PFSK-1 (cell line): ENCODE measurements around the gene PHLPP1.

Experiments used
- FOXP2 ChIP-seq: optimal IDR thresholded peaks from 2 replicates; pipeline ENCODE3; 2011; ENCODE audit warnings: borderline replicate concordance, control low read depth, inconsistent platforms; ENCODE audit not compliant: insufficient read depth; ENCODE audit errors: extremely low read length, extremely low read depth
- POLR2AphosphoS5 ChIP-seq: IDR thresholded peaks from 2 replicates; pipeline ENCODE4 v1.6.1; 2012; ENCODE audit warnings: low read depth, mild to moderate bottlenecking, control low read depth, low read length, moderate library complexity
- SIN3A ChIP-seq: IDR thresholded peaks from 2 replicates; pipeline ENCODE4 v1.6.1; 2012; ENCODE audit warnings: mild to moderate bottlenecking, low read length, moderate library complexity, borderline replicate concordance; ENCODE audit not compliant: insufficient read depth
- TAF1 ChIP-seq: IDR thresholded peaks from 2 replicates; pipeline ENCODE4 v1.6.1; 2012; ENCODE audit warnings: low read length, control low read depth, borderline replicate concordance; ENCODE audit not compliant: insufficient read depth
- TF ChIP-seq, protein P1 (sequence below), 2 experiments: IDR thresholded peaks; 2 replicates each; pipeline versions ENCODE4 v1.6.1 to v1.8.0; 2011 to 2012; ENCODE audit warnings: low read depth in 2 of 2, low read length in 2 of 2, control low read depth in 1 of 2, inconsistent platforms in 1 of 2, mild to moderate bottlenecking in 1 of 2, moderate library complexity in 1 of 2; ENCODE audit not compliant: insufficient read depth in 1 of 2

DNA sequence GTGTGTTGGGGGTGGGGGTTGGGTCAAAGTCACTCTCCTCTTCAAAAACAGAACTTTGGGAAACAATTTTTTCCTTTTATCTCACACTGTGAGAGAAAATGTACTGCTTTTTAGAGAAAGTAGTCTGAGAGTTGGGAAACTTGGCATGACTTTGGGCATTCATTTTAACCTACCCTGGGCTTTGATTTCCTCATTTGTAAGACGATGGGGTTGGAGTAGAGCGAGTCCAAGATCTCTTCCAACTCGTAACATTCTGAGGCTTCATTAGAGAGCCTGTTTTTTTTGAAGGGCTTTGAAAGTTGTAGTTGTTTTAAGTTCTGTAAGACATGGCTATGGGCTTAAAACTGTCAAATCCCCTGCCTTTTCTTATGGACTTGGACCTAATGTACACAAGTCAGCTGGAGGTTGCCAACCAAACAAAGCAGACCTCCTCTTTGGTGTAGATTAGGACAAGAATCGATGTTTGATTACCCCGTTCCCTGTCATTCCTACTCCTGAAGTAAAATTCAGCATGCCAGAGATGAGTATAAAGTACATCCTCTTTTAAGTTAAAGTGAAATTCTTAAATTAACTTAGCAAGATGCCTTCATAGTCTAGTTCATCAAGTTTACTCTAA, 8.4 kb downstream of the PHLPP1 start:
- TF ChIP-seq TAF1: no peak
- TF ChIP-seq SIN3A: no peak; the same call in 1 of the 2 replicates
- TF ChIP-seq, protein P1, sequence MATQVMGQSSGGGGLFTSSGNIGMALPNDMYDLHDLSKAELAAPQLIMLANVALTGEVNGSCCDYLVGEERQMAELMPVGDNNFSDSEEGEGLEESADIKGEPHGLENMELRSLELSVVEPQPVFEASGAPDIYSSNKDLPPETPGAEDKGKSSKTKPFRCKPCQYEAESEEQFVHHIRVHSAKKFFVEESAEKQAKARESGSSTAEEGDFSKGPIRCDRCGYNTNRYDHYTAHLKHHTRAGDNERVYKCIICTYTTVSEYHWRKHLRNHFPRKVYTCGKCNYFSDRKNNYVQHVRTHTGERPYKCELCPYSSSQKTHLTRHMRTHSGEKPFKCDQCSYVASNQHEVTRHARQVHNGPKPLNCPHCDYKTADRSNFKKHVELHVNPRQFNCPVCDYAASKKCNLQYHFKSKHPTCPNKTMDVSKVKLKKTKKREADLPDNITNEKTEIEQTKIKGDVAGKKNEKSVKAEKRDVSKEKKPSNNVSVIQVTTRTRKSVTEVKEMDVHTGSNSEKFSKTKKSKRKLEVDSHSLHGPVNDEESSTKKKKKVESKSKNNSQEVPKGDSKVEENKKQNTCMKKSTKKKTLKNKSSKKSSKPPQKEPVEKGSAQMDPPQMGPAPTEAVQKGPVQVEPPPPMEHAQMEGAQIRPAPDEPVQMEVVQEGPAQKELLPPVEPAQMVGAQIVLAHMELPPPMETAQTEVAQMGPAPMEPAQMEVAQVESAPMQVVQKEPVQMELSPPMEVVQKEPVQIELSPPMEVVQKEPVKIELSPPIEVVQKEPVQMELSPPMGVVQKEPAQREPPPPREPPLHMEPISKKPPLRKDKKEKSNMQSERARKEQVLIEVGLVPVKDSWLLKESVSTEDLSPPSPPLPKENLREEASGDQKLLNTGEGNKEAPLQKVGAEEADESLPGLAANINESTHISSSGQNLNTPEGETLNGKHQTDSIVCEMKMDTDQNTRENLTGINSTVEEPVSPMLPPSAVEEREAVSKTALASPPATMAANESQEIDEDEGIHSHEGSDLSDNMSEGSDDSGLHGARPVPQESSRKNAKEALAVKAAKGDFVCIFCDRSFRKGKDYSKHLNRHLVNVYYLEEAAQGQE (IDR thresholded peaks at IDR 0.05; ENCODE audit: insufficient read depth in 1 of 2, low read depth in 2 of 2, low read length in 2 of 2): no peak
- TF ChIP-seq POLR2AphosphoS5: no peak
- no peak for TF ChIP-seq FOXP2
